Cardiac septum (tissue), 1 donor: Measurements from ENCODE around the gene XYLB. TPM values are rescaled to one million over a fixed set of nuclear protein-coding genes. Genes with fewer than 3 reads are reported as not detected.

ENCODE experiments used
- total RNA-seq: library from RNA; stranded (reverse); fragmentation: NEBNext Ultra II Directional; extraction: Animal tissue kit (Norgen Biotek cat#: 25700); gene quantifications from one replicate; pipeline ENCODE4 v1.2.1, GENCODE V29; 2021
- donor health status: DM: no; HTN: no; CAD: no.

The XYLB gene
- total RNA-seq, 1 donor from 2014 or later = 0.46 TPM

Other genes with a start within 250 kb of the XYLB start
- 86.8 TPM for gene ACAA1, start 209.7 kb upstream of the XYLB start, total RNA-seq
- 8.5 TPM for gene MYD88, start 208.1 kb upstream of the XYLB start, total RNA-seq
- gene OXSR1, start 181.2 kb upstream of the XYLB start, total RNA-seq = 30.6 TPM
- gene SLC22A13, start 81.0 kb upstream of the XYLB start, total RNA-seq = 0.22 TPM
- gene SLC22A14, start 64.5 kb upstream of the XYLB start, total RNA-seq = 0.24 TPM
- gene ACVR2B, start 107.1 kb downstream of the XYLB start, total RNA-seq = 6.3 TPM
- gene EXOG, start 149.6 kb downstream of the XYLB start, total RNA-seq = 38.6 TPM